NT2/D1 (cell line): ENCODE measurements around the gene NAV2.

Experiments used
- YY1 ChIP-seq: IDR thresholded peaks from 2 replicates; pipeline ENCODE4 v1.6.1; 2011; ENCODE audit not compliant: insufficient read length, insufficient read depth
- ZNF274 ChIP-seq: IDR thresholded peaks from 2 replicates; pipeline ENCODE4 v1.6.1; 2011; ENCODE audit warnings: mild to moderate bottlenecking, low read depth, low read length

DNA sequence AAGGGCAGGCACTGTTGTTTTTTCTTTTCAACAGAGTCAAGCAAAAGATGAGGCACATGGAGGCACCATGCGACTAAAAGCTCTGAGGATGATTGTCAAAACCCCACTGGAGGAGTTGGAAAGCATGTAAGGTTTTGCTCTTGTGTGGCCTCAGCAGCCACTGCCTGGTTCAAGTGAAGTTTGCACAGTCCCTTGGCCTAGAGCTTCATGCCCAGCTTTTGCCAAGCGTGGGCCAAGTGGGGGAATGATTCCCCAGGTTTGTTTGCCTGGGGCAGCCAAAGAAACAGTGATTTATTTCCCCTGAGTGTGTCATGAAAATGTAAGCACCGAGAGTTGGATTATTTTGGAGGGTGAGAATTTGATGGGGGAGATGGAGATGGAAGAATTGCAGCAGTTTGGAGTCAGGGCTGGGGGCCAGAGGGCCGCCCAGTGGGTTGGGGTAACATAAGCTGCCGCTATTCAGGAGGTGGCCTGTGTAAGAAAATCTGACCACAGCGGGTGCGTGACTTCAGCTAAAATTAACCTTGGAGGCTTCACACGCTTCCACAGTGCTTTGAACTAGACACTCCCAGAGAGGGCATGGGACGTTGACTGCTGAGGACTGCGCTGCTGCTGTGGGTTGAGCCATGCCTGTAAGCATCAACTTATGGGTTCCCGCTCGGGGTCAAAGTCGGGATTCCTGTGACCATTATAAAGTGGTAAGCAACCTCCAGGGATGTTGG lies 100.7 kb downstream of the NAV2 start:
- TF ChIP-seq ZNF274 (no peak), YY1 (no peak)
